ENCODE results near the gene DOK6.

DNA sequence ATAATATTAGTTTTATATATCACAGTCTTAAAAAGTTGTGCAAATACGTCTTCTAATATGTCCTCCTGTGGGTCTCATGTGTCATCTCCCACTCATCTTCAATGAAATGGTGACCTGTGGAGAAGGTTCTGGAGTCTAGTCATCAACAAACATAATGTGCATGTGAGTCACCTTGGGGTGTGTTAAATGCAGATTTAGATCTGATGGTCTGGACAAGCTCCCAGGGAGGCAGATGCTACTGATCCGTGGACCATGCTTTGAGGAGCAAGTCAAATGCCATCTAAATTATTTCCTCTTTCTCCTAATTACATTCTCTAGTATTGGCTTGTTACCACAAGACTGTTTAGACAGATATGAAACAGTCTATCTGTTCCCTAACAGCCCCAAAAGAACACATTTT, 336.0 kb downstream of the DOK6 start:
- TF ChIP-seq, protein P1, sequence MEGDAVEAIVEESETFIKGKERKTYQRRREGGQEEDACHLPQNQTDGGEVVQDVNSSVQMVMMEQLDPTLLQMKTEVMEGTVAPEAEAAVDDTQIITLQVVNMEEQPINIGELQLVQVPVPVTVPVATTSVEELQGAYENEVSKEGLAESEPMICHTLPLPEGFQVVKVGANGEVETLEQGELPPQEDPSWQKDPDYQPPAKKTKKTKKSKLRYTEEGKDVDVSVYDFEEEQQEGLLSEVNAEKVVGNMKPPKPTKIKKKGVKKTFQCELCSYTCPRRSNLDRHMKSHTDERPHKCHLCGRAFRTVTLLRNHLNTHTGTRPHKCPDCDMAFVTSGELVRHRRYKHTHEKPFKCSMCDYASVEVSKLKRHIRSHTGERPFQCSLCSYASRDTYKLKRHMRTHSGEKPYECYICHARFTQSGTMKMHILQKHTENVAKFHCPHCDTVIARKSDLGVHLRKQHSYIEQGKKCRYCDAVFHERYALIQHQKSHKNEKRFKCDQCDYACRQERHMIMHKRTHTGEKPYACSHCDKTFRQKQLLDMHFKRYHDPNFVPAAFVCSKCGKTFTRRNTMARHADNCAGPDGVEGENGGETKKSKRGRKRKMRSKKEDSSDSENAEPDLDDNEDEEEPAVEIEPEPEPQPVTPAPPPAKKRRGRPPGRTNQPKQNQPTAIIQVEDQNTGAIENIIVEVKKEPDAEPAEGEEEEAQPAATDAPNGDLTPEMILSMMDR (IDR thresholded peaks at IDR 0.05) = no peak
- no peak for TF ChIP-seq POLR2A (IDR thresholded peaks at IDR 0.05)
